ENCODE results near the gene KLHL40.
A peak's percentile ranks its signal among the peaks of the same experiment; 100 is the strongest.

The KLHL40 gene

DNA sequence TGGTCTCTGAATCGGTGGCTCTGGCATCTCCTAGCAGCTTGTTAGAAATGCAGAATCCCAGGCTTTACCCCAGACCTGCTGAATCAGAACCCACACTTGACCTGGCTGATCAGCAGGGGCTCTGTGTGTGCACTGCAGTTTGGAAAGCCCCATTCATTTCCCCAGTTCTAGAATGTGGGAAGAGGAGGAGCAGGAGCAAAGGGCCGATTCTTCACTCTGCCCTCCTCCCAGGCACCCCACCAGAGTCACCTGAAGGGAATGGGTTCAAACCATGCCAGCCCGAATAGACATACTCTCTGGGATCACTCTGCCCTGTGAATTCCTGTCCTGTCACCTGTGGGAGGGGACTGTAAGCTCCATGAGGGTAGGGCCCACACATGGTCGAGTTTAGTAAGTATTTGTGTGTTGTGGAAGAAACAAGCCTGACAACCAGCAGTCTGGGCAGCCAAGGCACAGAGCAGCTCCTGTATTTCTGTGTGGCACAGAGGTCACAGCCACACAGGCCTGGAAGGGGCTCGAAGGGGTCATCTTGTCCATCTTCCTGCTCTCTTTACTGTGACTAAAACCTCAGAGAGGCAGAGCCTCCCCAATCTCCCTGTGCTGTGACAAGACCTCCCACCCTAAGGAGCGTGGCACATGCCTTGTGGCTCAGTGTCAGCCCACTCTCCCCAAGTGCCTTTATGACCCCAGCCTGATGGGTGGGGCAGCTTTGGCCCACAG is 46.3 kb downstream of the KLHL40 start:
- H3K4ac ChIP-seq (ENCODE audit: low read length), result peak overlapping the region; percentile 40
- WGBS, 2 donors (ENCODE audit: extremely low coverage in 2 of 2, insufficient read length in 2 of 2, insufficient replicate concordance in 1 of 2), result no CpG with 5 or more reads among the region's 6 CpGs
- H4K8ac ChIP-seq (ENCODE audit: low read depth, low read length), result no peak overlapping the region

DNA sequence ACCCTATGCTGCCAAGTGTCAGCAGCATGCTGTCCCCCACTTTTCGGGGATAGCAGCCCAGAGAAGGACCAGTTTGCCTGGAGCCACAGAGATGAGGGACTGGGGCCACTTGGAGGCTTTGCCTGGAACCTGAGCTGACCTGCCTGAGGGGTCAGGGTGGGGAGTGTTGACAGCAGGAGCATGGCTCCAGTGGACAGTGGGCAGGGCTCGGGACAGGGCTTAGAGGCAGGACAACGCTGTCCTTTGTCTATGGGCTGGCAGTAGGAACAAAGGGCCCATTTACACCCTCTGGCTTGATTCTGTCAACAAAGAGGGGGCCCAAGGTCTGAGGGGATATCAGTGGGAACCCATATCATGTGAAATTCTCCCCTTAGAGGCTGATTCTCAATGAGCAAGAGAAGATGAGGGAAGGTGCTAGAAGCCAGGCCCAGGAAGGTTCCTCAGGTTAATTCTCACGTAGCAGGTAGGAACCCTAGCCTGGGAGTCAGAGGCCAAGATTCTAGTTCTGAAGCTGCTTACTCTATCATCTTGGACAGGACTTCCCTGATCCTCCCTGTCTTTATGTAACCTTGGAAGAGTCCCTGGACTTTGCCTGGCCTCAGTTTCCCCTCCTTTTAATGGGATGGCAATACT is 47.0 kb downstream of the KLHL40 start:
- no peak overlapping the region for H2AFZ ChIP-seq (ENCODE audit: low read length)
- peak overlapping the region; percentile 25 for H2BK12ac ChIP-seq (ENCODE audit: low read length)
- H3K9ac ChIP-seq (ENCODE audit: low read depth, low read length, poor library complexity), result no peak overlapping the region
- H2BK5ac ChIP-seq (ENCODE audit: low read length), result peak overlapping the region; percentile 75
- peak overlapping the region; percentile 81 for H3K18ac ChIP-seq (ENCODE audit: low read length)
- H3K4me2 ChIP-seq (ENCODE audit: insufficient read depth, low read length, poor library complexity, severe bottlenecking), result no peak overlapping the region
- H3K27me3 ChIP-seq (ENCODE audit: control insufficient read depth in 3 of 3, insufficient read depth in 3 of 3, low read depth in 1 of 3, low read length in 3 of 3), result peaks cover 0 to 32% (median 2%) of the 10 kb centered on the region in 3 experiments
- H3K79me1 ChIP-seq (ENCODE audit: low read depth, low read length), result no peaks in the 10 kb centered on the region
- H3K4me1 ChIP-seq (ENCODE audit: control insufficient read depth in 2 of 2, insufficient read depth in 1 of 2, low read depth in 1 of 2, low read length in 2 of 2), result peaks cover 7 to 19% of the 10 kb centered on the region in 2 donors
- H3K36me3 ChIP-seq (replicated peaks in 1 of 2; ENCODE audit: control insufficient read depth in 2 of 2, insufficient read depth in 2 of 2, low read length in 2 of 2), result no peaks in the 10 kb centered on the region
- H2BK15ac ChIP-seq (ENCODE audit: low read length), result peak overlapping the region; percentile 28
- no peak overlapping the region for H4K91ac ChIP-seq (ENCODE audit: low read depth, low read length, poor library complexity)
- H2AK5ac ChIP-seq (ENCODE audit: low read depth, low read length), result peak overlapping the region; percentile 77
- no CpG with 5 or more reads among the region's 4 CpGs for WGBS, 2 donors (ENCODE audit: extremely low coverage in 2 of 2, insufficient read length in 2 of 2, insufficient replicate concordance in 1 of 2)
- DNase-seq (ENCODE audit: low spot score), result no peak
- H4K8ac ChIP-seq (ENCODE audit: low read depth, low read length), result no peak overlapping the region
- H3K23ac ChIP-seq (ENCODE audit: low read depth, low read length, poor library complexity), result no peak overlapping the region
- H3K27ac ChIP-seq (replicated peaks; ENCODE audit: low read length), result no peak overlapping the region
- no peak overlapping the region for H3K4me3 ChIP-seq (ENCODE audit: low read length in 2 of 2)
- H2BK120ac ChIP-seq (ENCODE audit: low read depth, low read length), result no peak overlapping the region
- H3K14ac ChIP-seq (ENCODE audit: low read length), result peak overlapping the region; percentile 57
- no peaks in the 10 kb centered on the region for H3K9me3 ChIP-seq (replicated peaks in 1 of 2; ENCODE audit: control insufficient read depth in 2 of 2, insufficient read depth in 1 of 2, low read depth in 1 of 2, low read length in 2 of 2)
- peak overlapping the region; percentile 40 for H3K4ac ChIP-seq (ENCODE audit: low read length)

More for the DNA sequence above, 46.3 kb downstream of the KLHL40 start:
- peak overlapping the region; percentile 77 for H2AK5ac ChIP-seq (ENCODE audit: low read depth, low read length)
- H2BK5ac ChIP-seq (ENCODE audit: low read length), result peak overlapping the region; percentile 35
- no peak overlapping the region for H2AFZ ChIP-seq (ENCODE audit: low read length)
- peak overlapping the region; percentile 25 for H2BK12ac ChIP-seq (ENCODE audit: low read length)
- no peak for DNase-seq (ENCODE audit: low spot score)
- peaks cover 7 to 19% of the 10 kb centered on the region in 2 donors for H3K4me1 ChIP-seq (ENCODE audit: control insufficient read depth in 2 of 2, insufficient read depth in 1 of 2, low read depth in 1 of 2, low read length in 2 of 2)
- H3K4me2 ChIP-seq (ENCODE audit: insufficient read depth, low read length, poor library complexity, severe bottlenecking), result no peak overlapping the region
- H3K36me3 ChIP-seq (replicated peaks in 1 of 2; ENCODE audit: control insufficient read depth in 2 of 2, insufficient read depth in 2 of 2, low read length in 2 of 2), result no peaks in the 10 kb centered on the region
- H3K23ac ChIP-seq (ENCODE audit: low read depth, low read length, poor library complexity), result no peak overlapping the region
- H3K4me3 ChIP-seq (ENCODE audit: low read length in 2 of 2), result no peak overlapping the region
- peak overlapping the region; percentile 57 for H3K14ac ChIP-seq (ENCODE audit: low read length)
- H3K18ac ChIP-seq (ENCODE audit: low read length), result peak overlapping the region; percentile 81
- no peaks in the 10 kb centered on the region for H3K79me1 ChIP-seq (ENCODE audit: low read depth, low read length)
- H3K9me3 ChIP-seq (replicated peaks in 1 of 2; ENCODE audit: control insufficient read depth in 2 of 2, insufficient read depth in 1 of 2, low read depth in 1 of 2, low read length in 2 of 2), result no peaks in the 10 kb centered on the region
- H2BK15ac ChIP-seq (ENCODE audit: low read length), result peak overlapping the region; percentile 38
- no peak overlapping the region for H3K27ac ChIP-seq (replicated peaks; ENCODE audit: low read length)
- peaks cover 0 to 32% (median 2%) of the 10 kb centered on the region in 3 experiments for H3K27me3 ChIP-seq (ENCODE audit: control insufficient read depth in 3 of 3, insufficient read depth in 3 of 3, low read depth in 1 of 3, low read length in 3 of 3)
- H3K9ac ChIP-seq (ENCODE audit: low read depth, low read length, poor library complexity), result no peak overlapping the region
- H2BK120ac ChIP-seq (ENCODE audit: low read depth, low read length), result no peak overlapping the region
- H4K91ac ChIP-seq (ENCODE audit: low read depth, low read length, poor library complexity), result no peak overlapping the region

DNA sequence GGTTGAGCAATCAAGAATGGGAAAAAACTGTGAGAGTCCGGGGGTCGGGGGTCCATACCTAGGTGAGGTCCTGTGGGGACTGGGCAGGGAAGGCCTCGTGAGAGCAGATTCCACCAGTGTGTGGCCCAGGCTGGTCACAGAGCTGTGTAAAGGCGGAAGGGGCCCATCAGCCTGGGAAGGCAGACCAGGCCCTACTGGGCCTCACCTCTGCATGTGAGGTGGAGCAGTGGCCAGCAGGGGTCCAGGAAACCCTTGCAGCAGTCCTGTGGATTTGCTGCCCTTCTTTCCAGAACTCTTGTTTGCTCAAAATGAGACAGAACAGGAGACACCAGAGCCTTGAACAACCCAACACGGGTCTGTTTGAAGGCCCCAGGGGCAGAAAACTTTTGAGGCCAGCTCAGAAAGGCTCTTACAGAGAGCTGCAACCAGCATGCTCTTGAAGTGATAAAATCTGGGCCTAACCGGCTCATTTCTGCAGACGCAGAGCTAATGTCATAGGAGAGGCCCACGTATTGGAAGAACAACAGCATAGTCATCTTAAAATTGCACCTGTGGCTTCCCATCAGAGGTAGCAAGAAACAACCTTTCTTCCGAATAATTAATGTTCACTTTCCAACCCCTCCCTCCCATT is 47.6 kb downstream of the KLHL40 start:
- H2AFZ ChIP-seq (ENCODE audit: low read length), result peak overlapping the region; percentile 40
- peak overlapping the region; percentile 36 for H2BK12ac ChIP-seq (ENCODE audit: low read length)
- no peak overlapping the region for H3K14ac ChIP-seq (ENCODE audit: low read length)
- H3K18ac ChIP-seq (ENCODE audit: low read length), result peak overlapping the region; percentile 85
- peaks cover 7 to 19% of the 10 kb centered on the region in 2 donors for H3K4me1 ChIP-seq (ENCODE audit: control insufficient read depth in 2 of 2, insufficient read depth in 1 of 2, low read depth in 1 of 2, low read length in 2 of 2)
- H3K4ac ChIP-seq (ENCODE audit: low read length), result no peak overlapping the region
- no peak overlapping the region for H2AK5ac ChIP-seq (ENCODE audit: low read depth, low read length)
- H3K9me3 ChIP-seq (replicated peaks in 1 of 2; ENCODE audit: control insufficient read depth in 2 of 2, insufficient read depth in 1 of 2, low read depth in 1 of 2, low read length in 2 of 2), result no peaks in the 10 kb centered on the region
- no peak overlapping the region for H3K27ac ChIP-seq (replicated peaks; ENCODE audit: low read length)
- H3K23ac ChIP-seq (ENCODE audit: low read depth, low read length, poor library complexity), result no peak overlapping the region
- no peak overlapping the region for H2BK120ac ChIP-seq (ENCODE audit: low read depth, low read length)
- H2BK15ac ChIP-seq (ENCODE audit: low read length), result peak overlapping the region; percentile 28
- H3K27me3 ChIP-seq (ENCODE audit: control insufficient read depth in 3 of 3, insufficient read depth in 3 of 3, low read depth in 1 of 3, low read length in 3 of 3), result peaks cover 0 to 32% (median 2%) of the 10 kb centered on the region in 3 experiments
- H3K36me3 ChIP-seq (replicated peaks in 1 of 2; ENCODE audit: control insufficient read depth in 2 of 2, insufficient read depth in 2 of 2, low read length in 2 of 2), result no peaks in the 10 kb centered on the region
- H3K4me2 ChIP-seq (ENCODE audit: insufficient read depth, low read length, poor library complexity, severe bottlenecking), result no peak overlapping the region
- no peak overlapping the region for H3K4me3 ChIP-seq (ENCODE audit: low read length in 2 of 2)
- no peak overlapping the region for H4K8ac ChIP-seq (ENCODE audit: low read depth, low read length)
- WGBS, 2 donors (ENCODE audit: extremely low coverage in 2 of 2, insufficient read length in 2 of 2, insufficient replicate concordance in 1 of 2), result no CpG with 5 or more reads among the region's 9 CpGs
- H4K91ac ChIP-seq (ENCODE audit: low read depth, low read length, poor library complexity), result no peak overlapping the region
- peak overlapping the region; percentile 75 for H2BK5ac ChIP-seq (ENCODE audit: low read length)
- no peak for DNase-seq (ENCODE audit: low spot score)
- H3K9ac ChIP-seq (ENCODE audit: low read depth, low read length, poor library complexity), result no peak overlapping the region
- H3K79me1 ChIP-seq (ENCODE audit: low read depth, low read length), result no peaks in the 10 kb centered on the region

Measured in neuronal stem cell (in vitro differentiated cells).